ENCODE results near the gene SLC6A20. TPM values are rescaled to one million over a fixed set of nuclear protein-coding genes. Genes with fewer than 3 reads are reported as not detected.

Gene SLC6A20
- total and polyA plus RNA-seq, 2 of the 13 experiments (the other 11 are each of a cell fraction or from before 2014, with no cell fraction given): not detected

GRCh38 chr3:45841757-45842491 lies 45.6 kb upstream of the SLC6A20 start, which contains the start of gene LZTFL1 (continued):
- TF ChIP-seq MAX (IDR thresholded peaks at IDR 0.05) (peak; percentile 94), TFDP2 (CRISPR knock-in tag; IDR thresholded peaks at IDR 0.05) (peak; percentile 71; the same call in 1 of the 2 replicates), ZNF644 (CRISPR knock-in tag; IDR thresholded peaks at IDR 0.05; ENCODE audit: low read depth) (peak; percentile 43; the same call in 1 of the 2 replicates), ELF1 (CRISPR knock-in tag; IDR thresholded peaks at IDR 0.05) (peak; percentile 67; the same call in 1 of the 2 replicates), ASH2L (IDR thresholded peaks at IDR 0.05; ENCODE audit: insufficient read length, low read depth, low read length) (peak; percentile 71), PRMT3 (CRISPR knock-in tag; IDR thresholded peaks at IDR 0.05; ENCODE audit: borderline replicate concordance, low read depth) (no peak), NCOA2 (CRISPR knock-in tag; IDR thresholded peaks at IDR 0.05) (no peak), MTF2 (CRISPR knock-in tag; IDR thresholded peaks at IDR 0.05; ENCODE audit: borderline replicate concordance) (0 out of 2 replicates have a peak, but pooled peaks have one; percentile 5), ZBTB39 (CRISPR knock-in tag; IDR thresholded peaks at IDR 0.05) (no peak), DMAP1 (CRISPR knock-in tag; IDR thresholded peaks at IDR 0.05) (peak; percentile 29; the same call in 1 of the 2 replicates), ZUFSP (CRISPR knock-in tag; IDR thresholded peaks at IDR 0.05; ENCODE audit: borderline replicate concordance) (no peak), ZNF792 (CRISPR knock-in tag; IDR thresholded peaks at IDR 0.05) (peak; percentile 51; the same call in 1 of the 2 replicates), CEBPZ (IDR thresholded peaks at IDR 0.05; ENCODE audit: low read length) (no peak), ZNF687 (CRISPR knock-in tag; IDR thresholded peaks at IDR 0.05) (peak; percentile 88), HIVEP1 (CRISPR knock-in tag; IDR thresholded peaks at IDR 0.05) (0 out of 2 replicates have a peak, but pooled peaks have one; percentile 19), ZNF619 (CRISPR knock-in tag; IDR thresholded peaks at IDR 0.05) (0 out of 2 replicates have a peak, but pooled peaks have one; percentile 5)
